GM12874 (cell line): ENCODE data around the gene EWSR1.

ENCODE experiments used
- CTCF ChIP-seq: IDR thresholded peaks from 2 replicates; pipeline ENCODE4 v1.5.1; 2011; ENCODE audit warnings: low read depth, mild to moderate bottlenecking, control low read depth, low read length, moderate library complexity; ENCODE audit not compliant: insufficient read depth

The EWSR1 gene

DNA sequence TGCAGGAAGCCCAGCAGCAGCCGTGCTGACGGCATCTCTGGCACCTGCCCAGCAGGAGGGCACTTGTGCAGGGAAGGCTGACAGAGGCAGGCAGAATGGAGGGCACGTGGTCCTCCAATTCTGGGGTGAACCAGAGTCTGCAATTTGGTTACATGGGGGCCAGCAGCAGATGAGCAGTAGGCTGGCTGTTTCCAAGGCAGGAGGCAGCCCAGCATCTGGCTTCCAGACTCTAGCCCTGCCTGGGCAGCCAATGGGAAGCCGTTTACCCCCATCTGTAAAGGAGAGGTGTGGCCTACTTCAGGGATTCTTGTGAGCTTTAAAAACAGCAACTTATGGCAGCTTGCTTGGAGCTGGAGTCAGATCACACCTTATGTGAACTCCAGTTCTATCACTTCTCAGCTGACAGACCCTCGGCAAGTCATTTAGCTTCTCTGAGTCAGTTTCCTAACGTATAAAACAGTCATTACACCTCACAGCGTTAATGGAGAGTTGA, 75.3 kb downstream of the EWSR1 start:
- TF ChIP-seq CTCF = no peak

DNA sequence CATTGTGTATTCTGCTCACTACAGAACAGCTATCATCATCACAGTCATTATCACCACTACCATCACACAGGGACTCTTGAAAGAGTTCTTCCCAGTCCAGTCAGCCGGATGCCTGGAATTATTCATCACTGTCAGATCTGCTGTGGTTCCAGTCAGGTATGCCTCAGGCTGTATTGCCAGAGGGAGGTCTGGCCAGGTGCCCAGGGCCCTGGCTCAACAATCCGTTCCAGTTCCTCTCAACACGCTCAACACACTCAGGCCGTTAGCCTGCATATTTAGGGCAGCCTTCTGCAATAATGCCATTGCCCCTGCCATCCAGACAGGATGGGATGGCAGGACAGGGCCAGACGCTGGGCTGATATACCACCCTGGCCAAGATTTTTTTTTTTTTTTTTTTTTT, 76.1 kb downstream of the EWSR1 start:
- TF ChIP-seq CTCF = no peak

DNA sequence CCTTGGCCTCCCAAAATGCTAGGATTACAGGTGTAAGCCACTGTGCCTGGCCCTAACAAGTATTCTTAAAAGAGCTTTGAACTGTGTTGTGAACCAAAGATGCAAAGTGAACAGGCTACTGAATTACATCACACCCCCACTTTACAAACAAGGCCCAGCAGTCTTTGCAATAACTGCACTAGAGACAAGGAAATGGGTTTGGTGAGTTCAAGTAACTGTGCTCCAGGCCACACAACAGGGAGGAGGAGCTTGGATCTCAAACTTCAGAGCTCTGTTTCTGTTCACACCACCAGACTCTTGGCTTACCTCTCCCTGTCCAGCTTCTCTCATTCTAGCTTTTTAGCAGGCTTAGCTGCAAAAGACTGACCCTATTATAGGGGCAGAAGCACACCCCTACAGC, 77.9 kb downstream of the EWSR1 start:
- TF ChIP-seq CTCF = no peak

DNA sequence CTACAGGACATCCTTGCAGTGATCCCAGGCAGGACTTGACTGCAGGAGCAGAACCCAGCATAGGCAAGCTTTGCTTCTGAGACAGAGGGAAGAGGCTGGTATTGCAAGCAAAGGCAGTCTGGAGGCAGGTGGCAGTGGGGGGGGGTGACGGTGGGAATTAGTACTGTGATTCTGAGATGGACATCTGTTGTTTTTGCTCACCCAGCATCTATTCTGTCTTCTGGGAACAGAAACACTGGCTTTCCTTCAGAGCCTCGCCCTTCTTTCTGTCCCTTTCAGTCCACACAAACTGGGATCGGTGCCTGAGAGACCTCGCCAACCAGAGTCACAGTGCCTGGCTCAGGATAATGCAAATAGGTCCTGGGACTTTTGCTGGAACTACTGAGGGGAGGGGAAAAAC, 78.6 kb downstream of the EWSR1 start:
- no peak for TF ChIP-seq CTCF

- no peak for TF ChIP-seq CTCF
These were observed 80.0 kb downstream of the EWSR1 start for GRCh38 chr22:29348041-29348440.

- TF ChIP-seq CTCF = no peak
These were observed 80.9 kb downstream of the EWSR1 start for GRCh38 chr22:29348956-29349355.
